ENCODE results near the gene NIF3L1. TPM values are rescaled to one million over a fixed set of nuclear protein-coding genes. Genes with fewer than 3 reads are reported as not detected.
"Not testable (repeated sequence)": the region's sequence is repeated elsewhere in the genome, so short reads cannot be mapped to it uniquely, and the experiment has no call there.

Gene NIF3L1
- total and polyA plus RNA-seq, 9 of the 15 experiments (the other 6 are each of a cell fraction or from before 2014, with no cell fraction given) = 26.7 to 89.5 (median 45.6) TPM

- in situ Hi-C loops (cut with MboI) = no loop called here
- H3K4me2 ChIP-seq (ENCODE audit: insufficient read depth, low read length) = no peak overlapping the region
- no peak overlapping the region for H2AFZ ChIP-seq (ENCODE audit: low read depth, low read length)
- intact Hi-C loops (cut with micrococcal nuclease) = no loop called here
- BruUV-seq (replicated peaks) = no TSS peak
- no peak overlapping the region for H3K27ac ChIP-seq (ENCODE audit: extremely low read depth, low read depth, low read length)
- TF ChIP-seq, protein P1, sequence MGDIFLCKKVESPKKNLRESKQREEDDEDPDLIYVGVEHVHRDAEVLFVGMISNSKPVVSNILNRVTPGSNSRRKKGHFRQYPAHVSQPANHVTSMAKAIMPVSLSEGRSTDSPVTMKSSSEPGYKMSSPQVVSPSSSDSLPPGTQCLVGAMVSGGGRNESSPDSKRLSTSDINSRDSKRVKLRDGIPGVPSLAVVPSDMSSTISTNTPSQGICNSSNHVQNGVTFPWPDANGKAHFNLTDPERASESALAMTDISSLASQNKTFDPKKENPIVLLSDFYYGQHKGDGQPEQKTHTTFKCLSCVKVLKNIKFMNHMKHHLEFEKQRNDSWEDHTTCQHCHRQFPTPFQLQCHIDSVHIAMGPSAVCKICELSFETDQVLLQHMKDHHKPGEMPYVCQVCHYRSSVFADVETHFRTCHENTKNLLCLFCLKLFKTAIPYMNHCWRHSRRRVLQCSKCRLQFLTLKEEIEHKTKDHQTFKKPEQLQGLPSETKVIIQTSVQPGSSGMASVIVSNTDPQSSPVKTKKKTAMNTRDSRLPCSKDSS (IDR thresholded peaks at IDR 0.05; ENCODE audit: low read depth, partially characterized antibody) = no peak
- no peak for TF ChIP-seq CHD1 (IDR thresholded peaks at IDR 0.05; ENCODE audit: low read length)
- TF ChIP-seq EP400 (IDR thresholded peaks at IDR 0.05) = no peak
- TF ChIP-seq ZNF133 (CRISPR knock-in tag; IDR thresholded peaks at IDR 0.05) = no peak
- TF ChIP-seq NFE2L1 (tag; IDR thresholded peaks at IDR 0.05; ENCODE audit: borderline replicate concordance, low read depth) = no peak
- TF ChIP-seq, protein P2, sequence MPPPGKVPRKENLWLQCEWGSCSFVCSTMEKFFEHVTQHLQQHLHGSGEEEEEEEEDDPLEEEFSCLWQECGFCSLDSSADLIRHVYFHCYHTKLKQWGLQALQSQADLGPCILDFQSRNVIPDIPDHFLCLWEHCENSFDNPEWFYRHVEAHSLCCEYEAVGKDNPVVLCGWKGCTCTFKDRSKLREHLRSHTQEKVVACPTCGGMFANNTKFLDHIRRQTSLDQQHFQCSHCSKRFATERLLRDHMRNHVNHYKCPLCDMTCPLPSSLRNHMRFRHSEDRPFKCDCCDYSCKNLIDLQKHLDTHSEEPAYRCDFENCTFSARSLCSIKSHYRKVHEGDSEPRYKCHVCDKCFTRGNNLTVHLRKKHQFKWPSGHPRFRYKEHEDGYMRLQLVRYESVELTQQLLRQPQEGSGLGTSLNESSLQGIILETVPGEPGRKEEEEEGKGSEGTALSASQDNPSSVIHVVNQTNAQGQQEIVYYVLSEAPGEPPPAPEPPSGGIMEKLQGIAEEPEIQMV (tag; conservative IDR thresholded peaks at IDR 0.05; ENCODE audit: low read depth) = no peak
- no peak for TF ChIP-seq GTF2E2 (tag; IDR thresholded peaks at IDR 0.05)
- 86% methylated on average over 2 of the region's 2 CpGs for WGBS (ENCODE audit: insufficient coverage, low coverage, missing lambda C conversion rate)
- no peaks in the 10 kb centered on the region for H4K20me1 ChIP-seq (replicated peaks; ENCODE audit: control insufficient read depth, insufficient read depth, low read length)
- H3K4me1 ChIP-seq (replicated peaks in 1 of 2; ENCODE audit: control insufficient read depth in 2 of 2, insufficient read depth in 2 of 2, low read length in 2 of 2) = peaks cover 0 to 5% of the 10 kb centered on the region in 2 experiments; a peak in 2 of 5 replicates
- no peaks in the 10 kb centered on the region for H3K9me3 ChIP-seq (replicated peaks; ENCODE audit: control insufficient read depth, insufficient read depth, low read depth, low read length)
- H3K4me3 ChIP-seq = no peak overlapping the region
- H3K9me1 ChIP-seq (ENCODE audit: control insufficient read depth, insufficient read depth, low read length) = no peaks in the 10 kb centered on the region
- H3K27me3 ChIP-seq (ENCODE audit: control insufficient read depth in 2 of 2, insufficient read depth in 2 of 2, low read length in 2 of 2) = no peaks in the 10 kb centered on the region
- FAIRE-seq = no peak
- ChIA-PET CTCF (ENCODE audit: low intra/inter-chr PET ratio) (no interaction called here), POLR2A (interaction anchor here (1.0 to 1.7 kb wide), 5 partner anchors 9 to 15 kb away, joined by 3 to 6 read pairs (median 4); partner anchors contain the start of genes CLK1, NIF3L1 and PPIL3)
- peak; percentile 25; the same call in 1 of the 3 replicates for ATAC-seq
- peaks cover 70% of the 10 kb centered on the region for H3K36me3 ChIP-seq (ENCODE audit: control insufficient read depth, insufficient read depth, low read length)
- H3K9ac ChIP-seq (ENCODE audit: insufficient read depth in 1 of 2, low read depth in 2 of 2, low read length in 2 of 2) = no peak overlapping the region
- no peak for DNase-seq (ENCODE audit: extremely low read depth in 1 of 4, low spot score in 3 of 4)
- H3K79me2 ChIP-seq (ENCODE audit: control insufficient read depth, insufficient read depth, low read length) = no peaks in the 10 kb centered on the region
Measured at GRCh38 chr2:200878289-200878880, 10.8 kb upstream of the NIF3L1 start.

GRCh38 chr2:200881715-200882249 is 7.4 kb upstream of the NIF3L1 start:
- H2AFZ ChIP-seq (ENCODE audit: low read depth, low read length); CTCF ChIA-PET (ENCODE audit: low intra/inter-chr PET ratio); in situ Hi-C loops (cut with MboI); H3K4me2 ChIP-seq (ENCODE audit: insufficient read depth, low read length); ATAC-seq; H3K4me1 ChIP-seq (replicated peaks in 1 of 2; ENCODE audit: control insufficient read depth in 2 of 2, insufficient read depth in 2 of 2, low read length in 2 of 2); FAIRE-seq; H4K20me1 ChIP-seq (replicated peaks; ENCODE audit: control insufficient read depth, insufficient read depth, low read length); H3K9me1 ChIP-seq (ENCODE audit: control insufficient read depth, insufficient read depth, low read length); BruUV-seq (replicated peaks); H3K9ac ChIP-seq (ENCODE audit: insufficient read depth in 1 of 2, low read depth in 2 of 2, low read length in 2 of 2); intact Hi-C loops (cut with micrococcal nuclease); H3K27me3 ChIP-seq (ENCODE audit: control insufficient read depth in 2 of 2, insufficient read depth in 2 of 2, low read length in 2 of 2); H3K4me3 ChIP-seq; H3K79me2 ChIP-seq (ENCODE audit: control insufficient read depth, insufficient read depth, low read length); H3K27ac ChIP-seq (ENCODE audit: extremely low read depth, low read depth, low read length); H3K9me3 ChIP-seq (replicated peaks; ENCODE audit: control insufficient read depth, insufficient read depth, low read depth, low read length); DNase-seq (ENCODE audit: extremely low read depth in 1 of 4, low spot score in 3 of 4): not testable (repeated sequence)
- POLR2A ChIA-PET = interaction anchor here (1.3 kb wide), 2 partner anchors 18 to 24 kb away, joined by 3 to 4 read pairs; partner anchors contain the start of gene CLK1
- WGBS (ENCODE audit: insufficient coverage, low coverage, missing lambda C conversion rate) = 66% methylated on average over 2 of the region's 2 CpGs
- H3K36me3 ChIP-seq (ENCODE audit: control insufficient read depth, insufficient read depth, low read length) = peaks cover 63% of the 10 kb centered on the region

All from K562 (cell line).